Osteocyte (in vitro differentiated cells): Measurements from ENCODE around the gene PCSK9. TPM values are rescaled to one million over a fixed set of nuclear protein-coding genes. Genes with fewer than 3 reads are reported as not detected.
A peak's percentile ranks its signal among the peaks of the same experiment; 100 is the strongest.

Source experiments
- DNase-seq: peaks from one replicate; pipeline ENCODE4 v3.0.0; 2021; ENCODE audit warnings: mixed read lengths; ENCODE audit not compliant: unreplicated experiment; ENCODE audit errors: extremely low spot score
- H3K27ac Mint-ChIP-seq: one replicate; pipeline ENCODE4 v1.8.0; 2021; ENCODE audit warnings: mild to moderate bottlenecking, mixed read lengths; ENCODE audit not compliant: unreplicated experiment
- H3K27me3 Mint-ChIP-seq: one replicate; pipeline ENCODE4 v1.8.0; 2021; ENCODE audit warnings: mixed read lengths; ENCODE audit not compliant: unreplicated experiment
- H3K36me3 Mint-ChIP-seq: one replicate; pipeline ENCODE4 v1.8.0; 2021; ENCODE audit warnings: mixed read lengths; ENCODE audit not compliant: unreplicated experiment
- H3K4me1 Mint-ChIP-seq: one replicate; pipeline ENCODE4 v1.8.0; 2021; ENCODE audit warnings: mixed read lengths; ENCODE audit not compliant: unreplicated experiment
- H3K4me3 Mint-ChIP-seq: one replicate; pipeline ENCODE4 v1.8.0; 2021; ENCODE audit warnings: mild to moderate bottlenecking, moderate library complexity, mixed read lengths; ENCODE audit not compliant: unreplicated experiment
- H3K9me3 Mint-ChIP-seq: one replicate; pipeline ENCODE4 v1.8.0; 2021; ENCODE audit warnings: mixed read lengths; ENCODE audit not compliant: unreplicated experiment
- CTCF ChIP-seq: fragments of 200-600 bp; sonication (generic); IDR thresholded peaks from 2 replicates; pipeline ENCODE4 v1.5.0; 2021; ENCODE audit warnings: antibody characterized with exemption, mild to moderate bottlenecking, moderate library complexity
- total RNA-seq: library from RNA; stranded (reverse); gene quantifications from 2 replicates; pipeline ENCODE4 v1.2.1, GENCODE V29; 2021

Gene PCSK9
- total RNA-seq, 1 donor from 2014 or later: 2.2 TPM

- Mint-ChIP-seq H3K4me3 (no peak overlapping the region), H3K27me3 (no peaks in the 10 kb centered on the region), H3K27ac (no peak overlapping the region), H3K4me1 (peaks cover 13% of the 10 kb centered on the region), H3K36me3 (no peaks in the 10 kb centered on the region), H3K9me3 (no peaks in the 10 kb centered on the region)
- TF ChIP-seq CTCF: no peak
- DNase-seq: no peak
Observed at GRCh38 chr1:55052221-55053142, 13.1 kb downstream of the PCSK9 start.

GRCh38 chr1:55053265-55053954, 14.1 kb downstream of the PCSK9 start:
- no peak overlapping the region for H3K4me3 Mint-ChIP-seq
- DNase-seq: no peak
- no peaks in the 10 kb centered on the region for H3K27me3 Mint-ChIP-seq
- no peaks in the 10 kb centered on the region for H3K36me3 Mint-ChIP-seq
- no peak for TF ChIP-seq CTCF
- H3K9me3 Mint-ChIP-seq: no peaks in the 10 kb centered on the region
- H3K4me1 Mint-ChIP-seq: peaks cover 13% of the 10 kb centered on the region
- no peak overlapping the region for H3K27ac Mint-ChIP-seq

- Mint-ChIP-seq H3K27me3 (no peaks in the 10 kb centered on the region), H3K4me1 (peaks cover 10% of the 10 kb centered on the region), H3K27ac (no peak overlapping the region), H3K36me3 (no peaks in the 10 kb centered on the region), H3K4me3 (no peak overlapping the region), H3K9me3 (no peaks in the 10 kb centered on the region)
- TF ChIP-seq CTCF: no peak
- no peak for DNase-seq
Observed at GRCh38 chr1:55054396-55054795, 15.0 kb downstream of the PCSK9 start.

GRCh38 chr1:55055084-55055882, 15.9 kb downstream of the PCSK9 start:
- Mint-ChIP-seq H3K4me1 (peaks cover 8% of the 10 kb centered on the region), H3K27ac (no peak overlapping the region), H3K27me3 (no peaks in the 10 kb centered on the region), H3K36me3 (no peaks in the 10 kb centered on the region), H3K4me3 (no peak overlapping the region), H3K9me3 (no peaks in the 10 kb centered on the region)
- DNase-seq: peak; percentile 30
- TF ChIP-seq CTCF: no peak
